Heart right ventricle (tissue), 16 donors: ENCODE measurements around the gene RAI1. TPM values are rescaled to one million over a fixed set of nuclear protein-coding genes. Genes with fewer than 3 reads are reported as not detected.
A peak's percentile ranks its signal among the peaks of the same experiment; 100 is the strongest.

Experiments
- ATAC-seq, 8 donors: fragments of 200-7000 bp; cut with Tn5 transposase; one replicate each; pipeline ENCODE4 v1.9.1; 2020; ENCODE audit warnings: mild to moderate bottlenecking in 8 of 8, moderate library complexity in 8 of 8, moderate number of reproducible peaks in 1 of 8
- DNase-seq, 2 donors: peaks; one replicate each; pipeline ENCODE4 v3.0.0-alpha.2; 2020
- H3K27ac ChIP-seq, 10 donors: fragments of 200-600 bp; sonication (generic) in 2 of 10; one replicate each; pipeline versions ENCODE4 v1.5.0 to v1.8.0; 2020 to 2022; ENCODE audit warnings: mild to moderate bottlenecking in 3 of 10
- H3K27me3 ChIP-seq, 7 donors: fragments of 200-600 bp; one replicate each; pipeline ENCODE4 v1.8.0; 2021 to 2022; ENCODE audit warnings: mild to moderate bottlenecking in 2 of 7
- H3K36me3 ChIP-seq, 9 donors: fragments of 200-600 bp; sonication (generic) in 1 of 9; one replicate each; pipeline versions ENCODE4 v1.5.0 to v1.8.0; 2020 to 2022; ENCODE audit warnings: mild to moderate bottlenecking in 2 of 9
- H3K4me1 ChIP-seq, 9 donors: fragments of 200-600 bp; sonication (generic) in 1 of 9; one replicate each; pipeline versions ENCODE4 v1.5.0 to v1.8.0; 2020 to 2022; ENCODE audit warnings: mild to moderate bottlenecking in 4 of 9
- H3K4me3 ChIP-seq, 10 donors: fragments of 200-600 bp; sonication (generic) in 2 of 10; one replicate each; pipeline versions ENCODE4 v1.5.0 to v1.8.0; 2020 to 2022; ENCODE audit warnings: mild to moderate bottlenecking in 7 of 10, moderate library complexity in 2 of 10
- H3K9me3 ChIP-seq, 11 donors: fragments of 200-600 bp in 10 of 11; sonication (generic) in 2 of 11; one replicate each; pipeline versions ENCODE4 v1.5.0 to v1.8.0; 2013 to 2022; ENCODE audit warnings: mild to moderate bottlenecking in 2 of 11, control low read depth in 1 of 11, moderate library complexity in 1 of 11
- CTCF ChIP-seq, 9 donors: fragments of 200-600 bp; sonication (generic) in 2 of 9; IDR thresholded peaks; one replicate each; pipeline versions ENCODE4 v1.5.0 to v1.8.0; 2021 to 2022; ENCODE audit warnings: antibody characterized with exemption in 9 of 9, mild to moderate bottlenecking in 5 of 9, moderate library complexity in 1 of 9
- WGBS, 2 donors: extraction: QIAGEN DNeasy Blood & Tissue Kit; methylation state at CpG; one replicate each; pipeline ENCODE4 v1.1.7; 2013; ENCODE audit warnings: inconsistent platforms in 1 of 2; 5-methylcytosine and 5-hydroxymethylcytosine counted together
- intact Hi-C, 10 donors: fragments of 100-400 bp; cut with DNase I; formaldehyde crosslinking; loops; one replicate each; pipeline versions ENCODE4 v1.11.1 to v1.14.2; 2022
- polyA plus RNA-seq, 2 donors: library from polyadenylated mRNA; stranded (reverse); fragments of 200-250 nt; gene quantifications; one replicate each; pipeline ENCODE4 v1.2.3, GENCODE V29; 2013
- total RNA-seq, 10 donors: library from RNA; stranded (reverse); fragmentation: NEBNext Ultra II Directional in 3 of 10; extraction: Animal tissue kit (Norgen Biotek cat#: 25700) in 3 of 10; gene quantifications; one replicate each; pipeline versions ENCODE4 v1.2.1 to v1.2.4, GENCODE V29; 2021 to 2023
- donor health status: Arrhythmogenic right ventricular cardiomyopathy.
- donor health status: ischemic (EF 13 %, LVEDD 7.1; RV severe dilation, severe dysfunction).
- donor health status: healthy with polysubstance abuse.
- donor health status: DM: no; HTN: yes; CAD: no.
- donor health status: DM: no; HTN: no; CAD: no.
- donor health status: ischemic (EF 25% LVEDD 6.9; RV normal size, moderate dysfunction).
- donor health status: ischemic (EF 25% LVEDD 5.7; RV mildly dilated, moderate dysfunction).
- donor health status: healthy.
- donor health status: DM: yes; HTN: yes; CAD: no.
- donor health status: Ischemic cardiomyopathy.
- donor health status: ischemic (EF 35%, LVEDD 5.7; RV mildly dilated, moderate dysfunction).
- donor health status: nonischemic (EF 11% LVEDD 7.7; RV severe dilation, severe dysfunction).
- donor health status: DM: yes; HTN: yes; CAD: no.
- donor health status: PGD.
- donor health status: ischemic (EF 29% LVEDD 5.4; RV normal size, mild dysfunction).
- donor health status: nonischemic (EF 23%, LVEDD 6.1; RV moderate dilation, normal function).

RAI1 gene
- total and polyA plus RNA-seq, 12 donors = 13.8 to 32.0 (median 19.8) TPM

GRCh38 chr17:17811381-17812210 is 130.3 kb downstream of the RAI1 start:
- DNase-seq = no peak
- ATAC-seq = no peak
- intact Hi-C loops = loop anchor here in 9 of 10 donors (1.0 to 10.0 kb wide), 7 partner anchors 48 to 223 kb away; partner anchors contain the start of genes ATPAF2 (in 5 of the 9), GID4 (in 5 of the 9) and RAI1 (in 2 of the 9)
- Histone ChIP-seq H3K27ac (peak overlapping the region in 7 of 10 donors; percentile 8 to 73 (median 44)), H3K9me3 (no peaks in the 10 kb centered on the region), H3K27me3 (no peaks in the 10 kb centered on the region), H3K4me1 (peaks cover 17 to 90% (median 53%) of the 10 kb centered on the region in 9 donors), H3K4me3 (no peak overlapping the region), H3K36me3 (peaks cover 0 to 66% (median 8%) of the 10 kb centered on the region in 9 donors)
- no peak for TF ChIP-seq CTCF (IDR thresholded peaks at IDR 0.05)
- 28 to 30% methylated on average over 15 of the region's 15 CpGs for WGBS, 2 donors

GRCh38 chr17:17812211-17813054 is 131.2 kb downstream of the RAI1 start:
- Histone ChIP-seq H3K4me1 (peaks cover 14 to 91% (median 52%) of the 10 kb centered on the region in 9 donors), H3K9me3 (no peaks in the 10 kb centered on the region), H3K27ac (peak overlapping the region in 7 of 10 donors; percentile 8 to 56 (median 44)), H3K36me3 (peaks cover 0 to 72% (median 8%) of the 10 kb centered on the region in 9 donors), H3K27me3 (no peaks in the 10 kb centered on the region), H3K4me3 (no peak overlapping the region)
- peak; percentile 11 to 65 (median 42) for ATAC-seq
- 56 to 59% methylated on average over 58 to 59 of the region's 59 CpGs for WGBS, 2 donors
- TF ChIP-seq CTCF (IDR thresholded peaks at IDR 0.05) = peak; percentile 99 to 100 (median 100)
- peak; percentile 77 to 82 for DNase-seq
- intact Hi-C loops = loop anchor here in 9 of 10 donors (1.0 to 10.0 kb wide), 7 partner anchors 47 to 222 kb away; partner anchors contain the start of genes ATPAF2 (in 5 of the 9), GID4 (in 5 of the 9) and RAI1 (in 2 of the 9)

- DNase-seq (no peak), ATAC-seq (no peak)
- H3K9me3 ChIP-seq = no peaks in the 10 kb centered on the region
- no peak for TF ChIP-seq CTCF (IDR thresholded peaks at IDR 0.05)
- 93 to 95% methylated on average over 24 to 25 of the region's 25 CpGs for WGBS, 2 donors
- peaks cover 14 to 88% (median 47%) of the 10 kb centered on the region in 9 donors for H3K4me1 ChIP-seq
- intact Hi-C loops = loop anchor here in 9 of 10 donors (2.0 to 10.0 kb wide), 5 partner anchors 48 to 222 kb away; partner anchors contain the start of genes ATPAF2 (in 5 of the 9), GID4 (in 5 of the 9) and RAI1 (in 2 of the 9)
- H3K27ac ChIP-seq = peak overlapping the region in 2 of 10 donors; percentile 22 to 89
- peaks cover 0 to 74% (median 8%) of the 10 kb centered on the region in 9 donors for H3K36me3 ChIP-seq
- no peaks in the 10 kb centered on the region for H3K27me3 ChIP-seq
- H3K4me3 ChIP-seq = no peak overlapping the region
Measured at GRCh38 chr17:17813055-17813724, 131.9 kb downstream of the RAI1 start.
